NCI-H2107 treated with DMSO at 0.1 percent for 48 hours (cell line): Measurements from ENCODE around the gene SPOCK3.
"Not testable (repeated sequence)": the region's sequence is repeated elsewhere in the genome, so short reads cannot be mapped to it uniquely, and the experiment has no call there.

Experiments used
- DNase-seq: peaks from one replicate; lab custom pipeline; 2025; ENCODE audit not compliant: unreplicated experiment; lab: John Stamatoyannopoulos, UW

SPOCK3 gene

GRCh38 chr4:166968219-166968618 is 266.1 kb downstream of the SPOCK3 start:
- DNase-seq: not testable (repeated sequence)

- DNase-seq: no peak
Observed at GRCh38 chr4:166965562-166965961, 268.7 kb downstream of the SPOCK3 start.

GRCh38 chr4:166957451-166957850 is 276.8 kb downstream of the SPOCK3 start:
- no peak for DNase-seq

GRCh38 chr4:166956484-166956883 is 277.8 kb downstream of the SPOCK3 start:
- DNase-seq: no peak

- DNase-seq: no peak
Observed at GRCh38 chr4:166941629-166942028, 292.7 kb downstream of the SPOCK3 start.

- no peak for DNase-seq
Observed at GRCh38 chr4:166930464-166930863, 303.8 kb downstream of the SPOCK3 start.

- no peak for DNase-seq
Observed at GRCh38 chr4:166924424-166924823, 309.9 kb downstream of the SPOCK3 start.

- no peak for DNase-seq
Observed at GRCh38 chr4:166913926-166914325, 320.4 kb downstream of the SPOCK3 start.

- no peak for DNase-seq
Observed at GRCh38 chr4:166903408-166903807, 330.9 kb downstream of the SPOCK3 start.

- DNase-seq: no peak
Observed at GRCh38 chr4:166902941-166903340, 331.4 kb downstream of the SPOCK3 start.

GRCh38 chr4:166896254-166896653 is 338.0 kb downstream of the SPOCK3 start:
- DNase-seq: no peak

GRCh38 chr4:166895771-166896170 is 338.5 kb downstream of the SPOCK3 start:
- no peak for DNase-seq

- DNase-seq: no peak
Observed at GRCh38 chr4:166887457-166887856, 346.8 kb downstream of the SPOCK3 start.

GRCh38 chr4:166886718-166887117 is 347.6 kb downstream of the SPOCK3 start:
- DNase-seq: no peak

GRCh38 chr4:166882221-166882620 is 352.1 kb downstream of the SPOCK3 start:
- no peak for DNase-seq

- DNase-seq: no peak
Observed at GRCh38 chr4:166875821-166876220, 358.5 kb downstream of the SPOCK3 start.

- DNase-seq: no peak
Observed at GRCh38 chr4:166862032-166862431, 372.3 kb downstream of the SPOCK3 start.

- DNase-seq: not testable (repeated sequence)
Observed at GRCh38 chr4:166850398-166850797, 383.9 kb downstream of the SPOCK3 start.

GRCh38 chr4:166846939-166847338 is 387.4 kb downstream of the SPOCK3 start:
- DNase-seq: no peak

- DNase-seq: no peak
Observed at GRCh38 chr4:166842795-166843261, 391.5 kb downstream of the SPOCK3 start.

- DNase-seq: no peak
Observed at GRCh38 chr4:166839615-166840251, 394.6 kb downstream of the SPOCK3 start.

GRCh38 chr4:166838975-166839614 is 395.2 kb downstream of the SPOCK3 start:
- DNase-seq: no peak

- DNase-seq: no peak
Observed at GRCh38 chr4:166836865-166837264, 397.4 kb downstream of the SPOCK3 start.
